Stomach (tissue), 4 donors: ENCODE measurements around the gene WWOX.

Experiments used
- CTCF ChIP-seq, 7 experiments: fragments of 450-650 bp in 4 of 7; fragments of 200-600 bp in 3 of 7; sonication (generic) in 3 of 7; IDR thresholded peaks; one replicate each; pipeline ENCODE4 v1.5.1; 2016 to 2019; ENCODE audit warnings: antibody characterized with exemption in 7 of 7, control low read depth in 2 of 7, mild to moderate bottlenecking in 1 of 7
- POLR2A ChIP-seq, 4 donors: fragments of 450-650 bp; IDR thresholded peaks; one replicate each; pipeline ENCODE4 v1.6.1; 2016; ENCODE audit warnings: antibody characterized with exemption in 4 of 4, control low read depth in 2 of 4, mild to moderate bottlenecking in 1 of 4, moderate library complexity in 1 of 4

GRCh38 chr16:79247386-79247785 lies 1147.9 kb downstream of the WWOX start:
- no peak for TF ChIP-seq CTCF (IDR thresholded peaks at IDR 0.05)
- no peak for TF ChIP-seq POLR2A (IDR thresholded peaks at IDR 0.05)
